Osteoblast (primary cell): ENCODE data around the gene PRIMPOL. TPM values are rescaled to one million over a fixed set of nuclear protein-coding genes. Genes with fewer than 3 reads are reported as not detected.

ENCODE experiments used
- DNase-seq: peaks from one replicate; pipeline ENCODE4 v3.0.0; 2011; ENCODE audit warnings: low spot score, mixed read lengths; ENCODE audit not compliant: insufficient read length; ENCODE audit errors: missing footprints
- H2AFZ ChIP-seq: 2 replicates; pipeline ENCODE4 v1.6.0; 2011; ENCODE audit warnings: mild to moderate bottlenecking, low read length
- H3K27ac ChIP-seq: 2 replicates; pipeline ENCODE4 v1.5.1; 2011; ENCODE audit warnings: mild to moderate bottlenecking, low read depth, low read length, moderate library complexity
- H3K27me3 ChIP-seq: 2 replicates; pipeline ENCODE4 v1.6.0; 2012; ENCODE audit warnings: mild to moderate bottlenecking, control low read depth, inconsistent platforms, low read length, moderate library complexity; ENCODE audit not compliant: insufficient read depth
- H3K36me3 ChIP-seq: 2 replicates; pipeline ENCODE4 v1.5.1; 2011; ENCODE audit warnings: mild to moderate bottlenecking, low read length, control low read depth, moderate library complexity; ENCODE audit not compliant: insufficient read depth
- H3K4me1 ChIP-seq: 2 replicates; pipeline ENCODE4 v1.5.1; 2011; ENCODE audit warnings: mild to moderate bottlenecking, low read length, control low read depth, moderate library complexity; ENCODE audit not compliant: insufficient read depth
- H3K4me2 ChIP-seq: 2 replicates; pipeline ENCODE4 v1.6.0; 2011; ENCODE audit warnings: mild to moderate bottlenecking, low read length; ENCODE audit not compliant: insufficient read depth
- H3K4me3 ChIP-seq: fragments of 200-600 bp; sonication (generic); 3 replicates; pipeline ENCODE4 v1.5.1; 2012; ENCODE audit warnings: mild to moderate bottlenecking, low read length, inconsistent platforms; ENCODE audit not compliant: insufficient read depth
- H3K79me2 ChIP-seq: 2 replicates; pipeline ENCODE4 v1.6.0; 2012; ENCODE audit warnings: mild to moderate bottlenecking, low read length, control low read depth, inconsistent platforms; ENCODE audit not compliant: insufficient read depth
- H3K9me3 ChIP-seq: 2 replicates; pipeline ENCODE4 v1.5.1; 2011; ENCODE audit warnings: low read depth, low read length, control low read depth
- H4K20me1 ChIP-seq: 2 replicates; pipeline ENCODE4 v1.6.0; 2012; ENCODE audit warnings: mild to moderate bottlenecking, low read length, control low read depth; ENCODE audit not compliant: insufficient read depth
- CTCF ChIP-seq: IDR thresholded peaks from 2 replicates; pipeline ENCODE4 v1.5.1; 2011; ENCODE audit warnings: mild to moderate bottlenecking, low read depth, low read length, moderate library complexity; ENCODE audit errors: extremely low read depth
- total RNA-seq: library from RNA; depleted of rRNA; stranded (reverse); fragments of >200 nt; gene quantifications from 2 replicates; pipeline ENCODE4 v1.2.3, GENCODE V29; 2012

Gene PRIMPOL
- total RNA-seq, 1 donor, result 16.6 TPM

- Histone ChIP-seq H4K20me1 (no peaks in the 10 kb centered on the region), H3K4me2 (no peak overlapping the region), H3K27ac (no peak overlapping the region), H3K79me2 (no peaks in the 10 kb centered on the region), H3K27me3 (no peaks in the 10 kb centered on the region), H3K36me3 (peaks cover 27% of the 10 kb centered on the region), H3K4me1 (no peaks in the 10 kb centered on the region), H3K9me3 (no peaks in the 10 kb centered on the region), H3K4me3 (no peak overlapping the region), H2AFZ (no peak overlapping the region)
- no peak for TF ChIP-seq CTCF
- DNase-seq, result no peak
These were observed 12.7 kb downstream of the PRIMPOL start for GRCh38 chr4:184662236-184662635.

GRCh38 chr4:184664445-184665210 lies 15.1 kb downstream of the PRIMPOL start:
- Histone ChIP-seq H4K20me1 (no peaks in the 10 kb centered on the region), H3K4me1 (no peaks in the 10 kb centered on the region), H3K36me3 (peaks cover 21% of the 10 kb centered on the region), H3K9me3 (no peaks in the 10 kb centered on the region), H2AFZ (no peak overlapping the region), H3K4me3 (no peak overlapping the region), H3K27ac (no peak overlapping the region), H3K4me2 (no peak overlapping the region), H3K27me3 (no peaks in the 10 kb centered on the region), H3K79me2 (no peaks in the 10 kb centered on the region)
- no peak for DNase-seq
- no peak for TF ChIP-seq CTCF

GRCh38 chr4:184666670-184667069 lies 17.1 kb downstream of the PRIMPOL start:
- no peak overlapping the region for H3K4me3 ChIP-seq
- H3K4me2 ChIP-seq, result no peak overlapping the region
- no peak for DNase-seq
- no peaks in the 10 kb centered on the region for H3K9me3 ChIP-seq
- H2AFZ ChIP-seq, result no peak overlapping the region
- H3K4me1 ChIP-seq, result no peaks in the 10 kb centered on the region
- H3K27me3 ChIP-seq, result no peaks in the 10 kb centered on the region
- H3K36me3 ChIP-seq, result peaks cover 5% of the 10 kb centered on the region
- no peak overlapping the region for H3K27ac ChIP-seq
- H3K79me2 ChIP-seq, result no peaks in the 10 kb centered on the region
- H4K20me1 ChIP-seq, result no peaks in the 10 kb centered on the region
- no peak for TF ChIP-seq CTCF

- no peaks in the 10 kb centered on the region for H3K4me1 ChIP-seq
- H3K9me3 ChIP-seq, result no peaks in the 10 kb centered on the region
- no peaks in the 10 kb centered on the region for H3K79me2 ChIP-seq
- TF ChIP-seq CTCF, result no peak
- no peaks in the 10 kb centered on the region for H4K20me1 ChIP-seq
- no peak overlapping the region for H3K4me3 ChIP-seq
- H3K27ac ChIP-seq, result no peak overlapping the region
- no peak for DNase-seq
- no peak overlapping the region for H3K4me2 ChIP-seq
- H3K36me3 ChIP-seq, result peaks cover 8% of the 10 kb centered on the region
- no peaks in the 10 kb centered on the region for H3K27me3 ChIP-seq
- H2AFZ ChIP-seq, result no peak overlapping the region
These were observed 18.6 kb downstream of the PRIMPOL start for GRCh38 chr4:184668096-184668495.
